Neuronal stem cell (in vitro differentiated cells): Measurements from ENCODE around the gene STMN1.
A peak's percentile ranks its signal among the peaks of the same experiment; 100 is the strongest.

Source experiments
- DNase-seq: peaks from one replicate; pipeline ENCODE4 v3.0.0-alpha.2; 2013; ENCODE audit warnings: low spot score
- H2AFZ ChIP-seq: one replicate; pipeline ENCODE4 v1.6.1; 2013; ENCODE audit warnings: mild to moderate bottlenecking, low read length, inconsistent platforms
- H2AK5ac ChIP-seq: 2 replicates; pipeline ENCODE4 v1.6.1; 2013; ENCODE audit warnings: low read depth, mild to moderate bottlenecking, inconsistent platforms, low read length, moderate library complexity, mixed read lengths
- H2BK120ac ChIP-seq: 2 replicates; pipeline ENCODE4 v1.6.1; 2013; ENCODE audit warnings: low read depth, mild to moderate bottlenecking, inconsistent platforms, low read length, moderate library complexity, mixed read lengths
- H2BK12ac ChIP-seq: one replicate; pipeline ENCODE4 v1.6.1; 2013; ENCODE audit warnings: low read length, inconsistent platforms
- H2BK15ac ChIP-seq: 2 replicates; pipeline ENCODE4 v1.6.1; 2013; ENCODE audit warnings: mild to moderate bottlenecking, low read length, inconsistent platforms, mixed read lengths
- H2BK5ac ChIP-seq: one replicate; pipeline ENCODE4 v1.6.1; 2013; ENCODE audit warnings: inconsistent platforms, mild to moderate bottlenecking, low read length, moderate library complexity
- H3K14ac ChIP-seq: one replicate; pipeline ENCODE4 v1.6.1; 2013; ENCODE audit warnings: low read length, inconsistent platforms
- H3K18ac ChIP-seq: 2 replicates; pipeline ENCODE4 v1.6.1; 2013; ENCODE audit warnings: low read length, inconsistent platforms
- H3K23ac ChIP-seq: 2 replicates; pipeline ENCODE4 v1.6.1; 2013; ENCODE audit warnings: low read depth, mild to moderate bottlenecking, mixed read lengths, low read length, inconsistent platforms; ENCODE audit not compliant: poor library complexity
- H3K27ac ChIP-seq: replicated peaks from 3 replicates; pipeline ENCODE4 v1.5.1; 2013; ENCODE audit warnings: low read length, inconsistent platforms
- H3K27me3 ChIP-seq, 3 experiments: 2 replicates each; pipeline ENCODE4 v1.6.1; 2013; ENCODE audit warnings: low read length in 3 of 3, mild to moderate bottlenecking in 2 of 3, inconsistent platforms in 1 of 3, low read depth in 1 of 3, mixed read lengths in 1 of 3, moderate library complexity in 1 of 3; ENCODE audit not compliant: control insufficient read depth in 3 of 3, insufficient read depth in 3 of 3
- H3K36me3 ChIP-seq, 2 donors: replicated peaks in 1 of 2; 2 replicates each; pipeline ENCODE4 v1.6.1; 2013; ENCODE audit warnings: low read length in 2 of 2; ENCODE audit not compliant: control insufficient read depth in 2 of 2, insufficient read depth in 2 of 2
- H3K4ac ChIP-seq: 2 replicates; pipeline ENCODE4 v1.6.1; 2013; ENCODE audit warnings: inconsistent platforms, mild to moderate bottlenecking, low read length, moderate library complexity
- H3K4me1 ChIP-seq, 2 donors: 1 replicate in 1 of 2; 2 replicates in 1 of 2; pipeline ENCODE4 v1.6.1; 2013; ENCODE audit warnings: low read length in 2 of 2, low read depth in 1 of 2; ENCODE audit not compliant: control insufficient read depth in 2 of 2, insufficient read depth in 1 of 2
- H3K4me2 ChIP-seq: one replicate; pipeline ENCODE4 v1.6.1; 2013; ENCODE audit warnings: mild to moderate bottlenecking, low read length, inconsistent platforms; ENCODE audit not compliant: insufficient read depth, poor library complexity, severe bottlenecking
- H3K4me3 ChIP-seq, 2 donors: 2 replicates each; pipeline ENCODE4 v1.5.1; 2013; ENCODE audit warnings: low read length in 2 of 2, mild to moderate bottlenecking in 2 of 2, inconsistent platforms in 1 of 2, moderate library complexity in 1 of 2
- H3K79me1 ChIP-seq: one replicate; pipeline ENCODE4 v1.6.1; 2013; ENCODE audit warnings: low read depth, mild to moderate bottlenecking, inconsistent platforms, low read length, moderate library complexity
- H3K9ac ChIP-seq: one replicate; pipeline ENCODE4 v1.6.1; 2013; ENCODE audit warnings: mild to moderate bottlenecking, low read depth, low read length, inconsistent platforms; ENCODE audit not compliant: poor library complexity
- H3K9me3 ChIP-seq, 2 donors: replicated peaks in 1 of 2; 2 replicates each; pipeline versions ENCODE3 to v1.6.1; 2013; ENCODE audit warnings: low read length in 2 of 2, mild to moderate bottlenecking in 2 of 2, inconsistent platforms in 1 of 2, low read depth in 1 of 2, mixed read lengths in 1 of 2, moderate library complexity in 1 of 2; ENCODE audit not compliant: control insufficient read depth in 2 of 2, insufficient read depth in 1 of 2
- H4K8ac ChIP-seq: one replicate; pipeline ENCODE4 v1.6.1; 2013; ENCODE audit warnings: low read depth, mild to moderate bottlenecking, inconsistent platforms, low read length, moderate library complexity
- H4K91ac ChIP-seq: one replicate; pipeline ENCODE4 v1.6.1; 2013; ENCODE audit warnings: low read length, low read depth, mild to moderate bottlenecking, inconsistent platforms; ENCODE audit not compliant: poor library complexity
- WGBS, 2 donors: extraction: QIAGEN DNeasy Blood & Tissue Kit; methylation state at CpG; one replicate each; pipeline ENCODE4 v1.1.7; 2013; ENCODE audit warnings: missing lambda C conversion rate in 2 of 2, mixed read lengths in 1 of 2; ENCODE audit not compliant: insufficient read length in 2 of 2, insufficient replicate concordance in 1 of 2; ENCODE audit errors: extremely low coverage in 2 of 2; 5-methylcytosine and 5-hydroxymethylcytosine counted together

The STMN1 gene

DNA sequence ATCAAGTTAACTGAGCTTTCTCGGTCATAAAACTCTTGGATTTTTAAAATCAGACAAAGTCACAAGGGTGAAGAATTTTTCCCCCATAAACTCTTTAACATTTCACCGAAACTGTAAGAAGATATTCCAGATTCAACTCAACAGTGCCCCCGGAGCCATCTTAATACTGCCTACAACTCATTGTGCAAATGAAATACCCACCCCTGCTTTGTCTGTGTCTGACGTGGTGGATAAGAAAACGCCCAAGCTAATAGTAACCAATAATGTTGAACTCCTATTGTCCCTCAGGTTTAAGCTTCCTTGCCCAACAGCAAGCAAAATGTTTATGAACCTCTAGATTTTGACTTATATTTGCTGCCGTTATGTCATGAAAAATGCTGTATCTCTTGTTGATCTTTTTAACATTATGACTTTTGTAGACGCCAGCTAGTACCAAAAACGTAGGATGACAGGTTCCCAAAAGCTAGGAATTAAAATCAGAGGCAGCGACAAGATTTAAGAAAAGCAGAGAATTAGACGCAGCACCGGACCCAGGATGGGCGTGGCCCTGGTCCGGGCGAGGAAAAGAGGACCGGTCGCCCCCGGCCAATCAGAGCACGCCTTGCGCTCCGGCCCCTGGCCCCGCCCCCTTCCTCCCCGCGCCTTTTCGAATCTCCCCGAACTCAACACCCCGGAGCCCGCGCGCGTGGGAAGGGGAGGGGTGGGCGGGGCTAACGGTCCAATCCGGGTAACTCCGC is 1.1 kb downstream of the STMN1 start:
- Histone ChIP-seq H4K91ac (no peak overlapping the region), H3K79me1 (peaks cover 4% of the 10 kb centered on the region), H2BK5ac (no peak overlapping the region), H3K36me3 (peaks cover 14 to 45% of the 10 kb centered on the region in 2 donors), H3K27me3 (no peaks in the 10 kb centered on the region), H3K4me2 (peak overlapping the region; percentile 73), H2BK12ac (no peak overlapping the region), H3K4me1 (peaks cover 24 to 31% of the 10 kb centered on the region in 2 donors), H2AK5ac (no peak overlapping the region), H3K4me3 (peak overlapping the region; percentile 63 to 97), H2AFZ (no peak overlapping the region), H3K27ac (peak overlapping the region; percentile 95), H3K14ac (no peak overlapping the region), H4K8ac (no peak overlapping the region), H3K23ac (no peak overlapping the region), H2BK15ac (no peak overlapping the region), H2BK120ac (no peak overlapping the region), H3K9ac (no peak overlapping the region), H3K4ac (no peak overlapping the region), H3K9me3 (peaks cover 0 to 2% of the 10 kb centered on the region in 2 donors), H3K18ac (no peak overlapping the region)
- peak; percentile 95 for DNase-seq
- whole genome bisulfite sequencing, 2 donors, result no CpG with 5 or more reads among the region's 34 CpGs

GRCh38 chr1:25903986-25904385 is 2.2 kb downstream of the STMN1 start:
- Histone ChIP-seq H2AK5ac (no peak overlapping the region), H3K79me1 (peaks cover 4% of the 10 kb centered on the region), H2BK5ac (no peak overlapping the region), H2AFZ (no peak overlapping the region), H2BK12ac (no peak overlapping the region), H2BK120ac (no peak overlapping the region), H3K27ac (no peak overlapping the region), H3K18ac (no peak overlapping the region), H3K4me1 (peaks cover 25 to 35% of the 10 kb centered on the region in 2 donors), H3K9ac (no peak overlapping the region), H3K27me3 (no peaks in the 10 kb centered on the region), H4K8ac (no peak overlapping the region), H3K36me3 (peaks cover 22 to 56% of the 10 kb centered on the region in 2 donors), H3K14ac (no peak overlapping the region), H4K91ac (no peak overlapping the region), H3K4me2 (peak overlapping the region; percentile 19), H3K23ac (no peak overlapping the region), H2BK15ac (no peak overlapping the region), H3K4me3 (peak overlapping the region in 1 of 2 donors; percentile 63), H3K9me3 (peaks cover 0 to 2% of the 10 kb centered on the region in 2 donors), H3K4ac (no peak overlapping the region)
- no peak for DNase-seq
- no CpG with 5 or more reads among the region's 3 CpGs for WGBS, 2 donors

- Histone ChIP-seq H3K36me3 (peaks cover 35 to 71% of the 10 kb centered on the region in 2 donors), H3K27ac (no peak overlapping the region), H3K14ac (no peak overlapping the region), H3K4me1 (peaks cover 27 to 32% of the 10 kb centered on the region in 2 donors), H3K18ac (no peak overlapping the region), H3K23ac (no peak overlapping the region), H3K4ac (no peak overlapping the region), H2BK5ac (no peak overlapping the region), H3K9ac (no peak overlapping the region), H2BK15ac (no peak overlapping the region), H3K4me3 (no peak overlapping the region), H3K79me1 (peaks cover 4% of the 10 kb centered on the region), H2BK120ac (no peak overlapping the region), H4K91ac (no peak overlapping the region), H3K9me3 (peaks cover 0 to 2% of the 10 kb centered on the region in 2 donors), H2BK12ac (no peak overlapping the region), H3K4me2 (no peak overlapping the region), H4K8ac (no peak overlapping the region), H2AFZ (no peak overlapping the region), H2AK5ac (no peak overlapping the region), H3K27me3 (no peaks in the 10 kb centered on the region)
- WGBS, 2 donors, result no CpG with 5 or more reads among the region's 3 CpGs
- no peak for DNase-seq
Observed at GRCh38 chr1:25902462-25902861, 3.8 kb downstream of the STMN1 start.

GRCh38 chr1:25900219-25900618 is 6.0 kb downstream of the STMN1 start:
- H3K18ac ChIP-seq, result no peak overlapping the region
- H3K79me1 ChIP-seq, result peaks cover 4% of the 10 kb centered on the region
- no peak overlapping the region for H2BK120ac ChIP-seq
- H3K14ac ChIP-seq, result no peak overlapping the region
- H2AFZ ChIP-seq, result no peak overlapping the region
- H2BK5ac ChIP-seq, result no peak overlapping the region
- no CpG with 5 or more reads among the region's 5 CpGs for WGBS, 2 donors
- no peak overlapping the region for H2BK15ac ChIP-seq
- no peak overlapping the region for H2BK12ac ChIP-seq
- H2AK5ac ChIP-seq, result no peak overlapping the region
- peaks cover 40 to 89% of the 10 kb centered on the region in 2 donors for H3K36me3 ChIP-seq
- no peak overlapping the region for H4K8ac ChIP-seq
- no peak overlapping the region for H3K9ac ChIP-seq
- DNase-seq, result no peak
- H3K4me3 ChIP-seq, result no peak overlapping the region
- no peaks in the 10 kb centered on the region for H3K27me3 ChIP-seq
- H3K9me3 ChIP-seq, result peaks cover 0 to 2% of the 10 kb centered on the region in 2 donors
- H3K4me2 ChIP-seq, result no peak overlapping the region
- no peak overlapping the region for H3K27ac ChIP-seq
- no peak overlapping the region for H3K4ac ChIP-seq
- H3K4me1 ChIP-seq, result peaks cover 19 to 27% of the 10 kb centered on the region in 2 donors
- no peak overlapping the region for H4K91ac ChIP-seq
- H3K23ac ChIP-seq, result no peak overlapping the region
